HepG2 (cell line): Measurements from ENCODE around the gene HTRA1. TPM values are rescaled to one million over a fixed set of nuclear protein-coding genes. Genes with fewer than 3 reads are reported as not detected.

Experiments used
- ATAC-seq: fragments of 200-7000 bp; cut with Tn5 transposase; 3 replicates; pipeline ENCODE4 v1.9.1; 2020; ENCODE audit warnings: mild to moderate bottlenecking, moderate library complexity
- BruUV-seq: library from RNA; stranded (reverse); fragments of 400-500 nt; replicated peaks from 2 replicates; lab custom pipeline; 2021; lab: Mats Ljungman, UMichigan
- CTCF ChIA-PET: fragments of 300-600 bp; formaldehyde crosslinking; extraction: SDS; loops from one replicate; lab custom pipeline; 2021; ENCODE audit warnings: low total read pairs, inconsistent platforms, low intra/inter-chr PET ratio; lab: Yijun Ruan, JAX
- POLR2A ChIA-PET: fragments of 350-600 bp; sonication (Branson Sonifier 250); formaldehyde crosslinking; loops from one replicate; lab custom pipeline; 2020; ENCODE audit warnings: antibody characterized with exemption, inconsistent platforms; lab: Yijun Ruan, JAX
- DNase-seq: peaks from one replicate; pipeline ENCODE4 v3.0.0-alpha.2; 2015; ENCODE audit warnings: low spot score
- FAIRE-seq: peaks from 3 replicates; lab custom pipeline; 2011; peaks lifted over from hg19 to GRCh38; lab: Jason Lieb, UNC
- H2AFZ ChIP-seq: one replicate; pipeline ENCODE4 v1.6.1; 2011; ENCODE audit warnings: low read length, inconsistent platforms
- H3K27ac ChIP-seq: fragments of 300-600 bp; 3 replicates; pipeline ENCODE4 v1.8.0; 2011; ENCODE audit warnings: mixed run types, mild to moderate bottlenecking, mixed read lengths, low read length, inconsistent platforms; ENCODE audit not compliant: insufficient read depth; ENCODE audit errors: extremely low read length
- H3K27me3 ChIP-seq, 2 experiments: fragments of 200-600 bp in 1 of 2; 2 replicates in 1 of 2; 3 replicates in 1 of 2; pipeline versions ENCODE4 v1.6.0 to v1.8.0; 2011; ENCODE audit warnings: low read length in 2 of 2, mild to moderate bottlenecking in 2 of 2, moderate library complexity in 2 of 2, inconsistent platforms in 1 of 2; ENCODE audit not compliant: insufficient read depth in 2 of 2, control insufficient read depth in 1 of 2
- H3K36me3 ChIP-seq, 2 experiments: fragments of 200-600 bp in 1 of 2; replicated peaks in 1 of 2; 2 replicates in 1 of 2; 3 replicates in 1 of 2; pipeline versions ENCODE4 v1.5.1 to v1.8.0; 2011; ENCODE audit warnings: low read length in 2 of 2, inconsistent platforms in 1 of 2; ENCODE audit not compliant: insufficient read depth in 2 of 2, control insufficient read depth in 1 of 2
- H3K4me1 ChIP-seq: 2 replicates; pipeline ENCODE4 v1.5.1; 2012; ENCODE audit warnings: low read length, inconsistent platforms; ENCODE audit not compliant: insufficient read depth
- H3K4me2 ChIP-seq: 2 replicates; pipeline ENCODE4 v1.6.0; 2011; ENCODE audit warnings: low read depth, low read length, inconsistent platforms
- H3K4me3 ChIP-seq, 3 experiments: fragments of 200-600 bp in 1 of 3; sonication (generic), shearing (Covaris generic) in 1 of 3; replicated peaks in 1 of 3; 2 replicates each; pipeline ENCODE4 v1.5.1; 2011 to 2016; ENCODE audit warnings: low read length in 3 of 3, inconsistent platforms in 2 of 3, low read depth in 2 of 3, mild to moderate bottlenecking in 2 of 3, control low read depth in 1 of 3, mixed read lengths in 1 of 3; ENCODE audit not compliant: insufficient read depth in 1 of 3
- H3K79me2 ChIP-seq: one replicate; pipeline ENCODE4 v1.6.1; 2011; ENCODE audit warnings: low read length, inconsistent platforms; ENCODE audit not compliant: insufficient read depth
- H3K9ac ChIP-seq: 2 replicates; pipeline ENCODE4 v1.6.0; 2011; ENCODE audit warnings: mild to moderate bottlenecking, low read depth, low read length, inconsistent platforms; ENCODE audit not compliant: insufficient read depth
- H3K9me3 ChIP-seq: 2 replicates; pipeline ENCODE4 v1.5.1; 2012; ENCODE audit warnings: mild to moderate bottlenecking, low read length
- H4K20me1 ChIP-seq: 2 replicates; pipeline ENCODE4 v1.6.0; 2011; ENCODE audit warnings: inconsistent platforms, mild to moderate bottlenecking, low read length, moderate library complexity; ENCODE audit not compliant: insufficient read depth
- GZF1 ChIP-seq: sonication (generic); formaldehyde crosslinking; IDR thresholded peaks from 2 replicates; pipeline ENCODE4 v1.5.1; 2020; ENCODE audit warnings: mild to moderate bottlenecking, missing genetic modification reagents
- HOXA5 ChIP-seq: sonication (generic); formaldehyde crosslinking; IDR thresholded peaks from 2 replicates; pipeline ENCODE4 v1.4.0; 2020; ENCODE audit warnings: missing genetic modification reagents
- MAFF ChIP-seq: IDR thresholded peaks from 2 replicates; pipeline ENCODE4 v1.6.1; 2011; ENCODE audit warnings: low read depth, low read length, improper control_type of control experiment
- MAFK ChIP-seq, 2 experiments: IDR thresholded peaks in 1 of 2; conservative IDR thresholded peaks in 1 of 2; 2 replicates each; pipeline ENCODE4 v1.6.1; 2011; ENCODE audit warnings: improper control_type of control experiment in 2 of 2, low read length in 2 of 2
- MNT ChIP-seq: fragments of 450-650 bp; IDR thresholded peaks from 2 replicates; pipeline ENCODE4 v1.6.1; 2016
- NFRKB ChIP-seq: fragments of 450-650 bp; IDR thresholded peaks from 2 replicates; pipeline ENCODE4 v1.6.1; 2017
- TGIF2 ChIP-seq: IDR thresholded peaks from 2 replicates; pipeline ENCODE4 v1.6.1; 2016; ENCODE audit warnings: control low read depth, missing compliant biosample characterization
- WGBS: methylation state at CpG from one replicate; pipeline ENCODE4 v1.1.6; 2017; ENCODE audit warnings: low lambda C conversion rate; 5-methylcytosine and 5-hydroxymethylcytosine counted together
- in situ Hi-C: cut with HindIII; loops from 2 replicates; pipeline ENCODE4 v1.10.0; 2017; ENCODE audit warnings: low pct_unique_long_range_greater_than_20kb; ENCODE audit not compliant: extremely low pct_ligation_motif_present
- intact Hi-C: fragments of 100-400 bp; cut with micrococcal nuclease; formaldehyde crosslinking; loops from one replicate; pipeline ENCODE4 v1.10.0; 2022; ENCODE audit not compliant: unreplicated experiment
- polyA plus RNA-seq, 8 experiments: library from polyadenylated mRNA; depleted of rRNA in 3 of 8; stranded (reverse) in 7 of 8; unstranded in 1 of 8; fragments of >200 nt; fragmentation: Illumina TruSeq in 4 of 8; extraction: Trizol in 4 of 8; gene quantifications; 2 replicates each; pipeline versions ENCODE4 v1.2.1 to v1.2.3, GENCODE V29; 2011 to 2016; ENCODE audit warnings: low read depth in 4 of 8, missing spikeins in 1 of 8, mixed read lengths in 1 of 8; ENCODE audit not compliant: insufficient read depth in 1 of 8
- total RNA-seq, 5 experiments: library from RNA; depleted of rRNA; stranded (reverse); fragments of >200 nt; fragmentation: Illumina TruSeq; extraction: Trizol; gene quantifications; 2 replicates each; pipeline ENCODE4 v1.2.3, GENCODE V29; 2016; ENCODE audit warnings: low read depth in 1 of 5

The HTRA1 gene
- total and polyA plus RNA-seq, 2 of the 13 experiments (the other 11 are each of a cell fraction or from before 2014, with no cell fraction given), result 0.11 to 0.40 TPM

DNA sequence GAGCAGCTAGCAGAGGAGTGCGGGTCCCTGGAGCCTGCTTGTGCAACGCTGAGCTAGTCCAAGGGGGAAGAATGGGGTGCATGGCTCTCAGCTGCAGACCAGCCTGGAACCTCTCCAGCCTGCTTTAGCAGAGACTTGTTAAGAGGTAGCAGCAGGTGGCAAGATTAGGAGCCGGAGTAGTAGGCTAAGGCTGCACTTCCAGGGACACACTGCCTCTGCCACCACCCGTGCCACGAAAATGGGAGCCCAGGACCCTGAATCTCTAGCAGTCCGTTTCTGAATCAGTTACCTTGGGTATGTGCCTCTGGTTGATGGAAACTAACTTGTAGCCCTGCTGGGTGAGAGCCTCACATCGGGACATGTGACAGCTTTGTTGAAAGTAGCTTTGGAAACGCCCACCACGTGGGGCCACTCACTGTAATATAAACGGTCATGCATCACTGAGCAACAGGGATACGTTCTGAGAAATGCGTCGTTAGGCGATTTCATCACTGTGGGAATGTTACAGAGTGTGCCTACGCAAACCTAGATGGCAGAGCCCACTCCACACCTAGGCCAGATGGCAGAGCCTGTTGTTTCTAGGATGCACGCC, 25.9 kb downstream of the HTRA1 start:
- no peaks in the 10 kb centered on the region for H4K20me1 ChIP-seq
- no peaks in the 10 kb centered on the region for H3K36me3 ChIP-seq
- WGBS, result 32% methylated on average over 13 of the region's 16 CpGs
- ChIA-PET POLR2A (no interaction called here), CTCF (no interaction called here)
- ATAC-seq, result no peak
- H3K9me3 ChIP-seq, result no peaks in the 10 kb centered on the region
- H3K4me2 ChIP-seq, result no peak overlapping the region
- H3K27ac ChIP-seq, result no peak overlapping the region
- in situ Hi-C loops, result no loop called here
- no TSS peak for BruUV-seq
- no peak for DNase-seq
- FAIRE-seq, result no peak
- no peak overlapping the region for H3K4me3 ChIP-seq
- H3K79me2 ChIP-seq, result no peaks in the 10 kb centered on the region
- no peak overlapping the region for H2AFZ ChIP-seq
- peaks cover 3 to 59% of the 10 kb centered on the region in 2 experiments; a peak in 4 of 5 replicates for H3K27me3 ChIP-seq
- H3K4me1 ChIP-seq, result no peaks in the 10 kb centered on the region
- TF ChIP-seq NFRKB (no peak), MNT (peak; percentile 72)
- H3K9ac ChIP-seq, result no peak overlapping the region
- intact Hi-C loops, result no loop called here

DNA sequence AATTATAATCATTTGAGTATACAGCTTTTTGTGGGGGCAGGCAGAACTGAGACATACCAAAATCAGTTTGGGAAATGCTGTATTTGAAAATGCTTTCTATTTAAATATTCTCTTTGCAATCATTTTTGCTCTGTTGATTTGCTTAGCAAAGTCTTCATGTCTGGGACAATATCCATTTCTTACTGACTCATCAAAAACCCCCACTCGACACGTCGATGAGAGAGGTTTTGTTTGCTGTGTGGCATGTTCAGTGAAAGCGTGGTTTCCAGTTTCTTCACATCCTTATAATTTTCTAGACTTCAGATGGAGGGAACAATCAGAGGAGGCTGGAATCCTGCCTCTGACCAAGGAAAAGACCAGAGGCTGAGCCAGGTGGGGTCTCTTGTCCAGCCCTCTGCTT, 28.9 kb downstream of the HTRA1 start:
- intact Hi-C loops, result no loop called here
- POLR2A ChIA-PET, result no interaction called here
- CTCF ChIA-PET, result no interaction called here
- no peak overlapping the region for H3K9ac ChIP-seq
- H3K4me3 ChIP-seq, result no peak overlapping the region
- H4K20me1 ChIP-seq, result no peaks in the 10 kb centered on the region
- DNase-seq (no peak), ATAC-seq (no peak), FAIRE-seq (no peak)
- BruUV-seq, result no TSS peak
- H3K27ac ChIP-seq, result no peak overlapping the region
- no peak overlapping the region for H3K4me2 ChIP-seq
- peaks cover 5 to 78% of the 10 kb centered on the region in 2 experiments; a peak in 4 of 5 replicates for H3K27me3 ChIP-seq
- in situ Hi-C loops, result no loop called here
- H3K36me3 ChIP-seq, result no peaks in the 10 kb centered on the region
- TF ChIP-seq HOXA5 (no peak), MAFF (peak; percentile 81), TGIF2 (CRISPR knock-in tag) (no peak), GZF1 (CRISPR knock-in tag) (no peak), MAFK (conservative IDR thresholded peaks at IDR 0.05 in 1 of 2, IDR thresholded peaks at IDR 0.05 in 1 of 2; ENCODE audit: low read length in 2 of 2) (peak; percentile 69 to 84; a peak in 3 of 4 replicates)
- no peaks in the 10 kb centered on the region for H3K79me2 ChIP-seq
- 21% methylated on average over 4 of the region's 4 CpGs for WGBS
- H2AFZ ChIP-seq, result no peak overlapping the region
- no peaks in the 10 kb centered on the region for H3K4me1 ChIP-seq
- no peaks in the 10 kb centered on the region for H3K9me3 ChIP-seq
